ENCODE data around the gene CDK14. TPM values are rescaled to one million over a fixed set of nuclear protein-coding genes. Genes with fewer than 3 reads are reported as not detected.

CDK14 gene
- total and polyA plus RNA-seq, 10 of the 15 experiments (the other 5 are each of a cell fraction or from before 2014, with no cell fraction given): 6.5 to 61.3 (median 24.2) TPM

DNA sequence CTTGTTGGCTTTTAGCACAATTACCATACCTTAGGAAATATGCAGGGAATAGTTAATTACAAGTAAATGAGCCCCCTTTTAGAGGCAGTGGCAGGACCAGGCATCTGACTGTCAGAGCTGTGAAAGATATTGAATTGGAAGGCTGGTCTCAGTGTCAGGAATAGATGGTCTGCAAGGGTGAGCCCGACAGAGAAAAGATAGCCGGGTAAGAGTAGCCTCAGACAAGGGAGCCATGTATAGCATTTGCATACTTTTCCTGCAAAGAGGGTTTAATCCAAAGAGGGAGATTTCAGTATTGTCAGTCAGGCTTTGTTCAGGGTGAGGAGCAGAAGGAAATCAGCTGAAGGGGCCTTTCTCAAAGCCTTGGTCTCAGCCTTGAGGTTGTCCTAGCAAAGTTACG lies 539.2 kb downstream of the CDK14 start:
- H3K9ac ChIP-seq (ENCODE audit: control insufficient read depth, insufficient read depth, low read length): no peak overlapping the region
- in situ Hi-C loops (cut with MboI): no loop called here
- H3K27ac ChIP-seq (ENCODE audit: control insufficient read depth, insufficient read depth): no peak overlapping the region
- no TSS peak for BruUV-seq (replicated peaks)
- H4K20me1 ChIP-seq (ENCODE audit: control insufficient read depth, insufficient read depth): no peaks in the 10 kb centered on the region
- FAIRE-seq (no peak), ATAC-seq (no peak), DNase-seq (ENCODE audit: low read depth, low spot score) (no peak)
- no peaks in the 10 kb centered on the region for H3K9me3 ChIP-seq (replicated peaks; ENCODE audit: control insufficient read depth, insufficient read depth, low read length)
- no peaks in the 10 kb centered on the region for H3K4me1 ChIP-seq (ENCODE audit: control insufficient read depth, insufficient read depth, low read length)
- H3K4me2 ChIP-seq (ENCODE audit: control insufficient read depth, insufficient read depth): no peak overlapping the region
- no peaks in the 10 kb centered on the region for H3K27me3 ChIP-seq (replicated peaks in 1 of 2; ENCODE audit: control insufficient read depth in 2 of 2, insufficient read depth in 2 of 2, low read length in 1 of 2)
- intact Hi-C loops (cut with micrococcal nuclease; ENCODE audit: unreplicated experiment): no loop called here
- H2AFZ ChIP-seq (ENCODE audit: control insufficient read depth, low read depth, low read length): no peak overlapping the region
- no peaks in the 10 kb centered on the region for H3K36me3 ChIP-seq (ENCODE audit: control insufficient read depth in 2 of 2, insufficient read depth in 2 of 2, low read length in 1 of 2)
- RAD21 ChIA-PET (ENCODE audit: unreplicated experiment): no interaction called here
- CTCF ChIA-PET: interaction anchor here (1.3 kb wide), 1 partner anchor 10 kb away, joined by 4 read pairs; no protein-coding TSS in a partner anchor
- WGBS (ENCODE audit: insufficient coverage, insufficient replicate concordance, low lambda C conversion rate, missing lambda C conversion rate): 96% methylated on average over 3 of the region's 3 CpGs
- H3K4me3 ChIP-seq: no peak overlapping the region
- no peak for TF ChIP-seq ASH2L (IDR thresholded peaks at IDR 0.05; ENCODE audit: borderline replicate concordance, low read depth)
- no peak for TF ChIP-seq CBX5 (IDR thresholded peaks at IDR 0.05; ENCODE audit: low read depth)
- no peak for TF ChIP-seq EP300 (IDR thresholded peaks at IDR 0.05; ENCODE audit: borderline replicate concordance in 1 of 2, control insufficient read depth in 1 of 2, low read depth in 2 of 2, low read length in 2 of 2)
- no peak for TF ChIP-seq PML (IDR thresholded peaks at IDR 0.05; ENCODE audit: low read length)
- TF ChIP-seq TCF3 (IDR thresholded peaks at IDR 0.05; ENCODE audit: borderline replicate concordance, insufficient read depth, low read depth, low read length): no peak
- TF ChIP-seq BCL11A (IDR thresholded peaks at IDR 0.05; ENCODE audit: low read depth, low read length): no peak
- TF ChIP-seq SMC3 (IDR thresholded peaks at IDR 0.05; ENCODE audit: borderline replicate concordance, low read length): no peak
- TF ChIP-seq RAD21 (IDR thresholded peaks at IDR 0.05; ENCODE audit: insufficient read depth, low read depth, low read length): no peak
- TF ChIP-seq PAX8 (IDR thresholded peaks at IDR 0.05): no peak
- TF ChIP-seq CREM (IDR thresholded peaks at IDR 0.05; ENCODE audit: low read depth): no peak
- TF ChIP-seq RAD51 (IDR thresholded peaks at IDR 0.05): no peak
- no peak for TF ChIP-seq SP1 (IDR thresholded peaks at IDR 0.05; ENCODE audit: low read depth, low read length)
- no peak for TF ChIP-seq YY1 (IDR thresholded peaks at IDR 0.05; ENCODE audit: low read depth, low read length)
- no peak for TF ChIP-seq MXI1 (IDR thresholded peaks at IDR 0.05; ENCODE audit: low read depth, low read length)
- no peak for TF ChIP-seq MYC (IDR thresholded peaks at IDR 0.05; ENCODE audit: insufficient read depth, insufficient read length, insufficient replicate concordance, low read length, severe bottlenecking)
- TF ChIP-seq NRF1 (conservative IDR thresholded peaks at IDR 0.05; ENCODE audit: low read depth, low read length): no peak
- POLR2A ChIA-PET: no interaction called here
- H3K79me2 ChIP-seq (ENCODE audit: control insufficient read depth, insufficient read depth, low read length): no peaks in the 10 kb centered on the region
- SMC1A ChIA-PET (ENCODE audit: uncharacterized antibody, unreplicated experiment): interaction anchor here (1.0 to 1.6 kb wide), 3 partner anchors 10 to 31 kb away, joined by 3 to 4 read pairs (median 3); no protein-coding TSS in a partner anchor

All from GM12878 (cell line).